ENCODE measurements around the gene PGM5.

DNA sequence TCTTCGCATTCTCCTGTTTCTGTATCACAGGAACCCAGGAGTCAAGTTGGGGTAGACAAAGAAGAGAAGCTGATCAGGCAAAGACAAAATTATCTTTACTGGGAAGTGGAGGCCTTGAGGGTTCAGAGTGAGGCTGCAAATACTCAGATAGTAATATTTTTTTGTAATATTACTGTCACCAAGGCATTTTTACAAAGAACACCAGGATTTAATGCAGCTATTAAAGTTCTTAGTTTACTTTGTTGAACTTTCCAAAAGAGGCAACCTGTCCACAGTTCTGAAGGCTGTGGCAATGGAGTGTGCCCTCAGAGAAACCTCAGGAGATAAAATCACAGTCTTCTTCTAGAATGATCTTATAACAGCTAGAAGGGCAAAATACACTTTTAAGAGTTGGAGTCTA lies 74.9 kb downstream of the PGM5 start:
- TF ChIP-seq RBBP5 (IDR thresholded peaks at IDR 0.05; ENCODE audit: borderline replicate concordance, low read depth, low read length) (no peak), POLR2A (IDR thresholded peaks at IDR 0.05; ENCODE audit: control extremely low read depth in 1 of 2, low read depth in 2 of 2, low read length in 2 of 2) (no peak), TAF1 (IDR thresholded peaks at IDR 0.05; ENCODE audit: low read depth, low read length) (no peak), CEBPB (IDR thresholded peaks at IDR 0.05; ENCODE audit: low read depth, low read length) (no peak), BACH1 (IDR thresholded peaks at IDR 0.05; ENCODE audit: low read length) (no peak), EZH2 (IDR thresholded peaks at IDR 0.05; ENCODE audit: low read depth, low read length, severe bottlenecking) (no peak), EP300 (IDR thresholded peaks at IDR 0.05; ENCODE audit: borderline replicate concordance in 1 of 2, low read depth in 2 of 2, low read length in 2 of 2) (no peak), CHD1 (IDR thresholded peaks at IDR 0.05; ENCODE audit: low read depth, low read length) (no peak), RAD21 (IDR thresholded peaks at IDR 0.05 in 1 of 2, conservative IDR thresholded peaks at IDR 0.05 in 1 of 2; ENCODE audit: low read depth in 2 of 2, low read length in 2 of 2) (no peak), MAFK (IDR thresholded peaks at IDR 0.05; ENCODE audit: low read depth, low read length) (no peak)
- TF ChIP-seq, protein P1, sequence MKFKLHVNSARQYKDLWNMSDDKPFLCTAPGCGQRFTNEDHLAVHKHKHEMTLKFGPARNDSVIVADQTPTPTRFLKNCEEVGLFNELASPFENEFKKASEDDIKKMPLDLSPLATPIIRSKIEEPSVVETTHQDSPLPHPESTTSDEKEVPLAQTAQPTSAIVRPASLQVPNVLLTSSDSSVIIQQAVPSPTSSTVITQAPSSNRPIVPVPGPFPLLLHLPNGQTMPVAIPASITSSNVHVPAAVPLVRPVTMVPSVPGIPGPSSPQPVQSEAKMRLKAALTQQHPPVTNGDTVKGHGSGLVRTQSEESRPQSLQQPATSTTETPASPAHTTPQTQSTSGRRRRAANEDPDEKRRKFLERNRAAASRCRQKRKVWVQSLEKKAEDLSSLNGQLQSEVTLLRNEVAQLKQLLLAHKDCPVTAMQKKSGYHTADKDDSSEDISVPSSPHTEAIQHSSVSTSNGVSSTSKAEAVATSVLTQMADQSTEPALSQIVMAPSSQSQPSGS (IDR thresholded peaks at IDR 0.05; ENCODE audit: low read length), result no peak
- TF ChIP-seq, protein P2, sequence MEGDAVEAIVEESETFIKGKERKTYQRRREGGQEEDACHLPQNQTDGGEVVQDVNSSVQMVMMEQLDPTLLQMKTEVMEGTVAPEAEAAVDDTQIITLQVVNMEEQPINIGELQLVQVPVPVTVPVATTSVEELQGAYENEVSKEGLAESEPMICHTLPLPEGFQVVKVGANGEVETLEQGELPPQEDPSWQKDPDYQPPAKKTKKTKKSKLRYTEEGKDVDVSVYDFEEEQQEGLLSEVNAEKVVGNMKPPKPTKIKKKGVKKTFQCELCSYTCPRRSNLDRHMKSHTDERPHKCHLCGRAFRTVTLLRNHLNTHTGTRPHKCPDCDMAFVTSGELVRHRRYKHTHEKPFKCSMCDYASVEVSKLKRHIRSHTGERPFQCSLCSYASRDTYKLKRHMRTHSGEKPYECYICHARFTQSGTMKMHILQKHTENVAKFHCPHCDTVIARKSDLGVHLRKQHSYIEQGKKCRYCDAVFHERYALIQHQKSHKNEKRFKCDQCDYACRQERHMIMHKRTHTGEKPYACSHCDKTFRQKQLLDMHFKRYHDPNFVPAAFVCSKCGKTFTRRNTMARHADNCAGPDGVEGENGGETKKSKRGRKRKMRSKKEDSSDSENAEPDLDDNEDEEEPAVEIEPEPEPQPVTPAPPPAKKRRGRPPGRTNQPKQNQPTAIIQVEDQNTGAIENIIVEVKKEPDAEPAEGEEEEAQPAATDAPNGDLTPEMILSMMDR (IDR thresholded peaks at IDR 0.05; ENCODE audit: control extremely low read depth in 1 of 3, insufficient read depth in 1 of 3, low read depth in 1 of 3, low read length in 3 of 3), result no peak
